Ectodermal cell (in vitro differentiated cells): ENCODE data around the gene RBM10.

ENCODE experiments used
- H3K27ac ChIP-seq: 2 replicates; pipeline ENCODE4 v1.7.0; 2013; ENCODE audit warnings: mild to moderate bottlenecking, low read depth, low read length; ENCODE audit not compliant: insufficient read depth, poor library complexity, severe bottlenecking
- H3K27me3 ChIP-seq: 2 replicates; pipeline ENCODE4 v1.7.0; 2013; ENCODE audit warnings: mild to moderate bottlenecking, low read length; ENCODE audit not compliant: insufficient read depth, control insufficient read depth, poor library complexity, severe bottlenecking
- H3K36me3 ChIP-seq: one replicate; pipeline ENCODE4 v1.7.0; 2013; ENCODE audit warnings: low read length; ENCODE audit not compliant: control insufficient read depth, insufficient read depth
- H3K4me1 ChIP-seq: one replicate; pipeline ENCODE4 v1.7.0; 2013; ENCODE audit warnings: low read length; ENCODE audit not compliant: control insufficient read depth, insufficient read depth
- H3K4me3 ChIP-seq: 2 replicates; pipeline ENCODE4 v1.7.0; 2013; ENCODE audit warnings: low read depth, low read length, control low read depth; ENCODE audit not compliant: insufficient read depth
- H3K9me3 ChIP-seq: 2 replicates; pipeline ENCODE4 v1.7.0; 2013; ENCODE audit warnings: mild to moderate bottlenecking, low read length, moderate library complexity; ENCODE audit not compliant: control insufficient read depth
- WGBS, 2 experiments: methylation state at CpG; one replicate each; pipeline ENCODE4 v1.1.7; 2013; ENCODE audit warnings: missing lambda C conversion rate in 2 of 2; 5-methylcytosine and 5-hydroxymethylcytosine counted together

Gene RBM10

GRCh38 chrX:47218280-47218919 is 73.4 kb downstream of the RBM10 start, which contains the start of gene CDK16:
CDK16 (plus strand) TSS chrX:47218681; CDS start chrX:47223558, 4,877 bp downstream.
- no peaks in the 10 kb centered on the region for H3K9me3 ChIP-seq
- H3K27me3 ChIP-seq, result no peaks in the 10 kb centered on the region
- H3K27ac ChIP-seq, result peak within 1 kb of the TSS; percentile 91
- WGBS, 2 experiments, result 0% methylated on average over 61 of the region's 61 CpGs
- no peaks in the 10 kb centered on the region for H3K4me1 ChIP-seq
- H3K36me3 ChIP-seq, result peaks cover 4% of the 10 kb centered on the region
- H3K4me3 ChIP-seq, result peak within 1 kb of the TSS; percentile 71

- H3K9me3 ChIP-seq, result no peaks in the 10 kb centered on the region
- 4% methylated on average over 59 to 60 of the region's 60 CpGs for WGBS, 2 experiments
These were observed 74.1 kb downstream of the RBM10 start for GRCh38 chrX:47218920-47219815.

GRCh38 chrX:47221756-47222155 is 76.7 kb downstream of the RBM10 start:
- Histone ChIP-seq H3K36me3 (peaks cover 22% of the 10 kb centered on the region), H3K4me3 (no peak overlapping the region)
- 90 to 94% methylated on average over 4 of the region's 4 CpGs for WGBS, 2 experiments

More at GRCh38 chrX:47218920-47219815, 74.1 kb downstream of the RBM10 start:
- H3K4me1 ChIP-seq, result no peaks in the 10 kb centered on the region
- H3K27ac ChIP-seq, result peak overlapping the region; percentile 50
- peak overlapping the region; percentile 71 for H3K4me3 ChIP-seq
- H3K36me3 ChIP-seq, result peaks cover 12% of the 10 kb centered on the region
- no peaks in the 10 kb centered on the region for H3K27me3 ChIP-seq

GRCh38 chrX:47222751-47223350 is 77.8 kb downstream of the RBM10 start:
- no peaks in the 10 kb centered on the region for H3K27me3 ChIP-seq
- no peak overlapping the region for H3K27ac ChIP-seq
- H3K4me3 ChIP-seq, result no peak overlapping the region
- H3K36me3 ChIP-seq, result peaks cover 22% of the 10 kb centered on the region
- 83 to 97% methylated on average over 6 to 9 of the region's 10 CpGs for WGBS, 2 experiments
- no peaks in the 10 kb centered on the region for H3K4me1 ChIP-seq
- H3K9me3 ChIP-seq, result no peaks in the 10 kb centered on the region

More at GRCh38 chrX:47221756-47222155, 76.7 kb downstream of the RBM10 start:
- H3K27ac ChIP-seq, result no peak overlapping the region
- H3K27me3 ChIP-seq, result no peaks in the 10 kb centered on the region
- no peaks in the 10 kb centered on the region for H3K4me1 ChIP-seq
- no peaks in the 10 kb centered on the region for H3K9me3 ChIP-seq

GRCh38 chrX:47223476-47224250 is 78.6 kb downstream of the RBM10 start:
- no peaks in the 10 kb centered on the region for H3K9me3 ChIP-seq
- no peaks in the 10 kb centered on the region for H3K4me1 ChIP-seq
- H3K4me3 ChIP-seq, result no peak overlapping the region
- no peaks in the 10 kb centered on the region for H3K27me3 ChIP-seq
- WGBS, 2 experiments, result 97% methylated on average over 13 of the region's 13 CpGs
- no peak overlapping the region for H3K27ac ChIP-seq
- peaks cover 27% of the 10 kb centered on the region for H3K36me3 ChIP-seq

GRCh38 chrX:47224266-47224895 is 79.4 kb downstream of the RBM10 start:
- H3K27ac ChIP-seq, result no peak overlapping the region
- 93 to 96% methylated on average over 15 to 17 of the region's 17 CpGs for WGBS, 2 experiments
- no peak overlapping the region for H3K4me3 ChIP-seq
- H3K27me3 ChIP-seq, result no peaks in the 10 kb centered on the region
- peaks cover 30% of the 10 kb centered on the region for H3K36me3 ChIP-seq
- H3K9me3 ChIP-seq, result no peaks in the 10 kb centered on the region
- no peaks in the 10 kb centered on the region for H3K4me1 ChIP-seq

- Histone ChIP-seq H3K4me3 (no peak overlapping the region), H3K4me1 (no peaks in the 10 kb centered on the region), H3K27ac (no peak overlapping the region), H3K27me3 (no peaks in the 10 kb centered on the region), H3K36me3 (peaks cover 30% of the 10 kb centered on the region), H3K9me3 (no peaks in the 10 kb centered on the region)
- 96 to 100% methylated on average over 4 of the region's 4 CpGs for WGBS, 2 experiments
These were observed 79.9 kb downstream of the RBM10 start for GRCh38 chrX:47224896-47225290.

- H3K36me3 ChIP-seq, result peaks cover 30% of the 10 kb centered on the region
- no peaks in the 10 kb centered on the region for H3K4me1 ChIP-seq
- H3K4me3 ChIP-seq, result no peak overlapping the region
- no peaks in the 10 kb centered on the region for H3K27me3 ChIP-seq
- no peaks in the 10 kb centered on the region for H3K9me3 ChIP-seq
- WGBS, 2 experiments, result 89 to 93% methylated on average over 6 of the region's 6 CpGs
- no peak overlapping the region for H3K27ac ChIP-seq
These were observed 81.0 kb downstream of the RBM10 start for GRCh38 chrX:47226071-47226470.

GRCh38 chrX:47226531-47227333 is 81.7 kb downstream of the RBM10 start:
- Histone ChIP-seq H3K4me1 (no peaks in the 10 kb centered on the region), H3K27me3 (no peaks in the 10 kb centered on the region), H3K27ac (no peak overlapping the region), H3K4me3 (no peak overlapping the region), H3K36me3 (peaks cover 30% of the 10 kb centered on the region), H3K9me3 (no peaks in the 10 kb centered on the region)
- WGBS, 2 experiments, result 86 to 93% methylated on average over 18 to 19 of the region's 19 CpGs
